MCF 10A (cell line): ENCODE results near the gene SPATA2L. TPM values are rescaled to one million over a fixed set of nuclear protein-coding genes. Genes with fewer than 3 reads are reported as not detected.
A peak's percentile ranks its signal among the peaks of the same experiment; 100 is the strongest.

Experiments used
- BruUV-seq: library from RNA; stranded (reverse); fragments of 400-500 nt; replicated peaks from 2 replicates; lab custom pipeline; 2021; lab: Mats Ljungman, UMichigan
- CTCF ChIA-PET: fragments of 300-600 bp; sonication (Branson Sonifier 250); formaldehyde crosslinking; extraction: SDS; loops from one replicate; lab custom pipeline; 2021; ENCODE audit warnings: antibody characterized with exemption, inconsistent platforms; lab: Yijun Ruan, JAX
- POLR2A ChIA-PET: fragments of 300-600, 350-650 bp; sonication (Branson Sonifier 250); formaldehyde crosslinking; extraction: SDS; loops from one replicate; lab custom pipeline; 2020; ENCODE audit warnings: antibody characterized with exemption, inconsistent platforms; lab: Yijun Ruan, JAX
- DNase-seq: peaks from one replicate; pipeline ENCODE4 v3.0.0-alpha.2; 2018; ENCODE audit not compliant: unreplicated experiment
- H3K27ac Mint-ChIP-seq: one replicate; pipeline ENCODE4 v1.8.0; 2022; ENCODE audit warnings: mild to moderate bottlenecking, low read depth, mixed read lengths; ENCODE audit not compliant: unreplicated experiment
- H3K27me3 Mint-ChIP-seq: one replicate; pipeline ENCODE4 v1.8.0; 2022; ENCODE audit warnings: mixed read lengths; ENCODE audit not compliant: insufficient read depth, unreplicated experiment
- H3K36me3 Mint-ChIP-seq: one replicate; pipeline ENCODE4 v1.8.0; 2022; ENCODE audit warnings: mild to moderate bottlenecking, moderate library complexity, mixed read lengths; ENCODE audit not compliant: insufficient read depth, unreplicated experiment
- H3K4me1 Mint-ChIP-seq: one replicate; pipeline ENCODE4 v1.8.0; 2022; ENCODE audit warnings: mixed read lengths; ENCODE audit not compliant: insufficient read depth, unreplicated experiment
- H3K4me3 Mint-ChIP-seq: one replicate; pipeline ENCODE4 v1.8.0; 2022; ENCODE audit warnings: mild to moderate bottlenecking, moderate library complexity, mixed read lengths; ENCODE audit not compliant: unreplicated experiment
- H3K9me3 Mint-ChIP-seq: one replicate; pipeline ENCODE4 v1.8.0; 2022; ENCODE audit warnings: mixed read lengths; ENCODE audit not compliant: unreplicated experiment
- intact Hi-C: fragments of 100-400 bp; cut with micrococcal nuclease; formaldehyde crosslinking; loops from 2 replicates; pipeline ENCODE4 v1.14.1; 2022
- total RNA-seq: library from RNA; stranded (reverse); gene quantifications from 2 replicates; pipeline ENCODE4 v1.2.3, GENCODE V29; 2022
- TF ChIP-seq, protein P1 (sequence below): fragments of 200-600 bp; IDR thresholded peaks from one replicate; pipeline ENCODE4 v1.8.0; 2022; ENCODE audit warnings: antibody characterized with exemption, mild to moderate bottlenecking; ENCODE audit not compliant: unreplicated experiment

Gene SPATA2L
- total RNA-seq, 1 experiment from 2014 or later = 12.5 TPM

DNA sequence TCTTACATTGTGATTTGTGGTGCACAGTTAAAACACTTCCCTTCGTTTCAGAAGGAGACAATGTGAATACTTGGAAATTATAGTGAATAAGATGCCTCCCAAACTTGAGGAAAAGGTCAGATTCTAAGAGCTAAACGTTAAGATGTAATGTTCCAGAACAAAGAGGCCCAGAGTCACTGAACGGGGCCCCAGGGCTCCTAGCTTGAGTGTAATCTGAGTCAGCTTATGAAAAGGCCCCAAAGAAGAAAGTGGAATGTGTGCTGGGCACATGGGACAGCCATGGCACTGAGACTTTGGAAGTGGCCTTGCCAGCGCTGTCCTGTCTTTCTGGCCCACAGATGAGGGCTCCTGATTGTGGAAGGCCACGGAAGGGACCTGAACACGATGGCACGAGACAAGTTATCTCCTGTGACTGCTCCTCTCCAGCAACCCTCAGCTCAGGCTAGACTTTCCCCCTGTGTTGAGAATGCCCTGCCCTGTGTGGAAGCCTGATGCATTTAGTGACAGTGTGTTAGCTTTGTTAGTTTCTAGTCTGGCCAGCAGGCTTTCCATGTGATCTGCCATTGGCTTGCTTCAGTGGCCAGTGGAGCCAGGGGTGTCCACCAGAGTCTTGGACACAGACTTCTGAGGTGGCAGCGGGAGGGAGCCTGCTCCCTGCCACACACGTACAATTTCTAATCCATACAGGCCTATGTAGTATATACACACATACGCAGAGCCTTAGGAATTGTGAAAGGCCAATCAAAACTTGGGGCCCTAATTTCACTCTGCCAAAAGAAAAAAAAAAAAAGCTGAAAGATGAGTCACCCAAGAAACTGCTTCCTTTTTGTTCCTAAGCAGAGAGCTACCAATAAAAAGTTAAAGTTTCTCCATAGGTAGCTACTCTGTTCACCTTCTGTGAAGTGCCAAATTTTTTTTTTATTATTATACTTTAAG lies 30.7 kb downstream of the SPATA2L start:
- no peaks in the 10 kb centered on the region for H3K4me1 Mint-ChIP-seq
- H3K4me3 Mint-ChIP-seq = no peak overlapping the region
- DNase-seq = peak; percentile 51
- intact Hi-C loops = no loop called here
- no peaks in the 10 kb centered on the region for H3K27me3 Mint-ChIP-seq
- BruUV-seq = no TSS peak
- TF ChIP-seq, protein P1, sequence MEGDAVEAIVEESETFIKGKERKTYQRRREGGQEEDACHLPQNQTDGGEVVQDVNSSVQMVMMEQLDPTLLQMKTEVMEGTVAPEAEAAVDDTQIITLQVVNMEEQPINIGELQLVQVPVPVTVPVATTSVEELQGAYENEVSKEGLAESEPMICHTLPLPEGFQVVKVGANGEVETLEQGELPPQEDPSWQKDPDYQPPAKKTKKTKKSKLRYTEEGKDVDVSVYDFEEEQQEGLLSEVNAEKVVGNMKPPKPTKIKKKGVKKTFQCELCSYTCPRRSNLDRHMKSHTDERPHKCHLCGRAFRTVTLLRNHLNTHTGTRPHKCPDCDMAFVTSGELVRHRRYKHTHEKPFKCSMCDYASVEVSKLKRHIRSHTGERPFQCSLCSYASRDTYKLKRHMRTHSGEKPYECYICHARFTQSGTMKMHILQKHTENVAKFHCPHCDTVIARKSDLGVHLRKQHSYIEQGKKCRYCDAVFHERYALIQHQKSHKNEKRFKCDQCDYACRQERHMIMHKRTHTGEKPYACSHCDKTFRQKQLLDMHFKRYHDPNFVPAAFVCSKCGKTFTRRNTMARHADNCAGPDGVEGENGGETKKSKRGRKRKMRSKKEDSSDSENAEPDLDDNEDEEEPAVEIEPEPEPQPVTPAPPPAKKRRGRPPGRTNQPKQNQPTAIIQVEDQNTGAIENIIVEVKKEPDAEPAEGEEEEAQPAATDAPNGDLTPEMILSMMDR = no peak
- ChIA-PET CTCF (interaction anchor here (0.6 to 1.1 kb wide), 5 partner anchors 22 to 194 kb away, joined by 3 read pairs; no protein-coding TSS in a partner anchor), POLR2A (interaction anchor here (0.6 to 2.8 kb wide), 6 partner anchors 11 to 109 kb away, joined by 3 to 21 read pairs (median 3); partner anchors contain the start of genes CDK10, CHMP1A and SPATA33)
- H3K27ac Mint-ChIP-seq = peak overlapping the region; percentile 12
- no peaks in the 10 kb centered on the region for H3K9me3 Mint-ChIP-seq
- no peaks in the 10 kb centered on the region for H3K36me3 Mint-ChIP-seq

DNA sequence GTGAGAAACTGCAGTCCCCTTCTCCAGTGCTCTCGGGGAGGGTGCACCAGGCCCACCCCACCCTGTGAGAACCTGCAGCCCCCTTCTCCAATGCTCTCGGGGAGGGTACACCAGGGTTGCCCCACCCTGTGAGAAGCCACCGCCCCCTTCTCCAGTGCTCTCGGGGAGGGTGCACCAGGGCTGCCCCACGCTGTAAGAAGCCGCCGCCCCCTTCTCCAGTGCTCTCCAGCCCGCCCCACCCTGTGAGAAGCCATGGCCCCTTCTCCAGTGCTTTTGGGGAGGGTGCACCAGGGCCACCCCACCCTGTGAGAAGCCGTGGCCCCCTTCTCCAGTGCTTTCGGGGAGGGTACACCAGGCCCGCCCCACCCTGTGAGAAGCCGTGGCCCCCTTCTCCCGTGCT lies 31.8 kb downstream of the SPATA2L start:
- TF ChIP-seq, protein P1 = no peak
- no peak for DNase-seq
- Mint-ChIP-seq H3K27me3 (no peaks in the 10 kb centered on the region), H3K9me3 (no peaks in the 10 kb centered on the region), H3K4me1 (no peaks in the 10 kb centered on the region), H3K4me3 (no peak overlapping the region), H3K36me3 (no peaks in the 10 kb centered on the region), H3K27ac (no peak overlapping the region)
- intact Hi-C loops = no loop called here
- ChIA-PET POLR2A (interaction anchor here (1.3 to 1.8 kb wide), 2 partner anchors 11 to 19 kb away, joined by 3 to 21 read pairs; partner anchors contain the start of genes CHMP1A and SPATA33), CTCF (no interaction called here)
- no TSS peak for BruUV-seq

DNA sequence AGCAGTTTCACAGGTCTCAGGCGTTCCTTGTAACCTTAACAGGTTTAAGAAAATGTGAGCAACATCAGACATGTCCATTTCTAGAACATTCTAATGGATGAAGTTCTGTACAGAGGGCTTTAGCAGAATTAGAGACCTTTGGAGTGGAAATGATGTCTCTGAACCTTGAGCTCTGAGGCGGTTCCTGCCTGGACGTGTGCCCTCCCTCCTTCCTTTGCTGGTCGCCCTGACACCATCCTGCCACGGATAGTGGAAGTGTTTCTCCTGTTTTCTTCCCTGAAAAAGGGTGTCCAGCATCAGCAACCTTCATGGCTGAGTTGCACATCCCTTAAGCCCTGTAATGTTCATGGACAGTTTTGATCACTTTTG lies 32.7 kb downstream of the SPATA2L start:
- H3K27ac Mint-ChIP-seq = no peak overlapping the region
- CTCF ChIA-PET = interaction anchor here (0.7 to 1.2 kb wide), 3 partner anchors 10 to 85 kb away, joined by 3 to 4 read pairs (median 3); no protein-coding TSS in a partner anchor
- H3K9me3 Mint-ChIP-seq = no peaks in the 10 kb centered on the region
- BruUV-seq = no TSS peak
- H3K4me1 Mint-ChIP-seq = no peaks in the 10 kb centered on the region
- intact Hi-C loops = no loop called here
- TF ChIP-seq, protein P1 = no peak
- no peak overlapping the region for H3K4me3 Mint-ChIP-seq
- no peaks in the 10 kb centered on the region for H3K36me3 Mint-ChIP-seq
- H3K27me3 Mint-ChIP-seq = no peaks in the 10 kb centered on the region
- POLR2A ChIA-PET = no interaction called here
- DNase-seq = no peak

DNA sequence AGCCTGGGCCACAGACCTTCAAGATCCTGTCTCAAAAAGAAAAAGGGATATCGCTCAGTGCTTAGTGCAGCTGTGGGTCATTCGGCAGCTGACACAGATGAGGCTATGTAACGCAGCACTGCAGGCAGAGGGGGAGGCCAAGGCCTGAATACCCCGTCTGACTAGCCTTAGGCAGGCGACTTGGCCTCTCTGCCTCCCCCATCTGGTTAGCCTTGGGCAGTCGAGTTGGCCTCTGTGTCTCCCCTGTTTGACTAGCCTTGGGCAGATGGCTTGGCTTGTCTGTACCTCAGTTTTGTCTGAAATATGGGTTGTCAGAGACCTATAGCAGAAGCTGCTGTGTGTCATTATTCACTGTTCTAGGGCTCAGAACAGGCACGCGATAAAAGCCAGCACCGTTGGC lies 33.9 kb downstream of the SPATA2L start:
- Mint-ChIP-seq H3K9me3 (no peaks in the 10 kb centered on the region), H3K36me3 (peaks cover 8% of the 10 kb centered on the region), H3K27ac (no peak overlapping the region), H3K4me1 (no peaks in the 10 kb centered on the region), H3K4me3 (no peak overlapping the region), H3K27me3 (no peaks in the 10 kb centered on the region)
- BruUV-seq = no TSS peak
- TF ChIP-seq, protein P1 = no peak
- ChIA-PET POLR2A (no interaction called here), CTCF (interaction anchor here (0.6 to 1.2 kb wide), 3 partner anchors 11 to 1020 kb away, joined by 3 to 6 read pairs (median 3); no protein-coding TSS in a partner anchor)
- no peak for DNase-seq
- intact Hi-C loops = no loop called here
